Measurements from ENCODE around the gene INO80B. TPM values are rescaled to one million over a fixed set of nuclear protein-coding genes. Genes with fewer than 3 reads are reported as not detected.

INO80B gene
- total and polyA plus RNA-seq, 9 of the 15 experiments (the other 6 are each of a cell fraction or from before 2014, with no cell fraction given), result 0.41 to 22.6 (median 9.0) TPM

DNA sequence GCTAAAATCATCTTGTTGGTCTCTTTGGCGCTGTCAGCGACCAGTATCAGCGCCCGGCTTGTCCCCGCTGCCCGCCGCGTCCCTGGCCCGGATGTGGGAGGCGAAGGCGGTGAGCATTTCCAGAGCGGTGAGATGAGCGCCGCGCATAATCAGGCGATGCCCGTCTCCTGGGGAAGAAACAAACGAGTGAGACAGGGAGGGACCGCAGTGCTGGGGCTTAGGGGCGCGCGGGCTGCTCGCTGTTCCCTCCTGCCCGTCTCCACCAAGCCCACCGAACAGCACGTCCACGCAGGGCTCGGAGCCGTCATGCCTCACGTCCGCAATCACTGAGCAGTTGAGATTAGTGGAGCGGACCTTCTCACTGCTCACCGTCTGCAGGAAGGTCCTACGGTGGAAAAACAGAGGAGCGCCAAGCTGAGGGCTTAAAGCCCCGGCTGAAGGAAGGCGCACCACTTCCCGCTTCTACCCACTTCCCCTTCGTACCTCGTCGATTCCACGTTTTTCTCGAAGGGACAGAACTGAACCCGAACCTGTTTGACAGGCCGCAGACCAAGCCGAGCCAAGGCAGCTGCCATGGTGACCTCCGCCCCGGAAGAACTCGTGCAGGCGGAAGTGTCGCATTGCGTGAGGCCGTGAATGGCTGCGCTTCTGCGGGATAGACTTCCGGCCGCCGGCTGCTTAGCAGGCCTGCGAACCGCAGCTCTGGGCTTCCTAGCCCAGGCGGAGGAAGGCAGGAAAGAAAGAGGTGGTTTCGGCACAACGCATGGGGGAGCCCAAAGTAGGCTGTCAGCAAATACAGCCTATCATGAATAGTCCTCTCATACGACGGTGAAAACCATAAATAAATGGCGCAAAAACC, 17.4 kb downstream of the INO80B start, which contains the start of gene MRPL53 (continued):
- TF ChIP-seq, protein P1, sequence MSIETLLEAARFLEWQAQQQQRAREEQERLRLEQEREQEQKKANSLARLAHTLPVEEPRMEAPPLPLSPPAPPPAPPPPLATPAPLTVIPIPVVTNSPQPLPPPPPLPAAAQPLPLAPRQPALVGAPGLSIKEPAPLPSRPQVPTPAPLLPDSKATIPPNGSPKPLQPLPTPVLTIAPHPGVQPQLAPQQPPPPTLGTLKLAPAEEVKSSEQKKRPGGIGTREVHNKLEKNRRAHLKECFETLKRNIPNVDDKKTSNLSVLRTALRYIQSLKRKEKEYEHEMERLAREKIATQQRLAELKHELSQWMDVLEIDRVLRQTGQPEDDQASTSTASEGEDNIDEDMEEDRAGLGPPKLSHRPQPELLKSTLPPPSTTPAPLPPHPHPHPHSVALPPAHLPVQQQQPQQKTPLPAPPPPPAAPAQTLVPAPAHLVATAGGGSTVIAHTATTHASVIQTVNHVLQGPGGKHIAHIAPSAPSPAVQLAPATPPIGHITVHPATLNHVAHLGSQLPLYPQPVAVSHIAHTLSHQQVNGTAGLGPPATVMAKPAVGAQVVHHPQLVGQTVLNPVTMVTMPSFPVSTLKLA (conservative IDR thresholded peaks at IDR 0.05), result peak; percentile 75 to 86
- TF ChIP-seq ETV6 (IDR thresholded peaks at IDR 0.05; ENCODE audit: borderline replicate concordance in 1 of 2, low read depth in 2 of 2, low read length in 1 of 2) (no peak), ETV6 (CRISPR knock-in tag; IDR thresholded peaks at IDR 0.05; ENCODE audit: borderline replicate concordance) (no peak), POLR2AphosphoS2 (IDR thresholded peaks at IDR 0.05; ENCODE audit: low read length) (peak; percentile 100), ZNF77 (CRISPR knock-in tag; IDR thresholded peaks at IDR 0.05) (0 out of 2 replicates have a peak, but pooled peaks have one; percentile 22), HMGN3 (IDR thresholded peaks at IDR 0.05; ENCODE audit: borderline replicate concordance, extremely low read depth, insufficient read length, low read depth, low read length) (peak; percentile 72), NFRKB (IDR thresholded peaks at IDR 0.05; ENCODE audit: low read depth) (peak; percentile 96), ZBTB17 (CRISPR knock-in tag; IDR thresholded peaks at IDR 0.05) (peak; percentile 90), TCF3 (CRISPR knock-in tag; IDR thresholded peaks at IDR 0.05) (0 out of 2 replicates have a peak, but pooled peaks have one; percentile 10), KAT8 (IDR thresholded peaks at IDR 0.05; ENCODE audit: low read depth) (no peak; the same call in 1 of the 2 replicates), KDM1A (IDR thresholded peaks at IDR 0.05) (peak; percentile 67 to 69; a peak in 3 of 4 replicates), SREBF1 (IDR thresholded peaks at IDR 0.05; ENCODE audit: borderline replicate concordance, low read depth, low read length) (peak; percentile 30; the same call in 1 of the 2 replicates), KDM5B (IDR thresholded peaks at IDR 0.05; ENCODE audit: insufficient replicate concordance, low read depth, low read length) (peak; percentile 95), SP2 (IDR thresholded peaks at IDR 0.05; ENCODE audit: extremely low read depth, low read depth, low read length, poor library complexity, severe bottlenecking) (no peak)
- TF ChIP-seq, protein P2, sequence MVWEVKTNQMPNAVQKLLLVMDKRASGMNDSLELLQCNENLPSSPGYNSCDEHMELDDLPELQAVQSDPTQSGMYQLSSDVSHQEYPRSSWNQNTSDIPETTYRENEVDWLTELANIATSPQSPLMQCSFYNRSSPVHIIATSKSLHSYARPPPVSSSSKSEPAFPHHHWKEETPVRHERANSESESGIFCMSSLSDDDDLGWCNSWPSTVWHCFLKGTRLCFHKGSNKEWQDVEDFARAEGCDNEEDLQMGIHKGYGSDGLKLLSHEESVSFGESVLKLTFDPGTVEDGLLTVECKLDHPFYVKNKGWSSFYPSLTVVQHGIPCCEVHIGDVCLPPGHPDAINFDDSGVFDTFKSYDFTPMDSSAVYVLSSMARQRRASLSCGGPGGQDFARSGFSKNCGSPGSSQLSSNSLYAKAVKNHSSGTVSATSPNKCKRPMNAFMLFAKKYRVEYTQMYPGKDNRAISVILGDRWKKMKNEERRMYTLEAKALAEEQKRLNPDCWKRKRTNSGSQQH (CRISPR knock-in tag; IDR thresholded peaks at IDR 0.05), result no peak
- TF ChIP-seq, protein P3, sequence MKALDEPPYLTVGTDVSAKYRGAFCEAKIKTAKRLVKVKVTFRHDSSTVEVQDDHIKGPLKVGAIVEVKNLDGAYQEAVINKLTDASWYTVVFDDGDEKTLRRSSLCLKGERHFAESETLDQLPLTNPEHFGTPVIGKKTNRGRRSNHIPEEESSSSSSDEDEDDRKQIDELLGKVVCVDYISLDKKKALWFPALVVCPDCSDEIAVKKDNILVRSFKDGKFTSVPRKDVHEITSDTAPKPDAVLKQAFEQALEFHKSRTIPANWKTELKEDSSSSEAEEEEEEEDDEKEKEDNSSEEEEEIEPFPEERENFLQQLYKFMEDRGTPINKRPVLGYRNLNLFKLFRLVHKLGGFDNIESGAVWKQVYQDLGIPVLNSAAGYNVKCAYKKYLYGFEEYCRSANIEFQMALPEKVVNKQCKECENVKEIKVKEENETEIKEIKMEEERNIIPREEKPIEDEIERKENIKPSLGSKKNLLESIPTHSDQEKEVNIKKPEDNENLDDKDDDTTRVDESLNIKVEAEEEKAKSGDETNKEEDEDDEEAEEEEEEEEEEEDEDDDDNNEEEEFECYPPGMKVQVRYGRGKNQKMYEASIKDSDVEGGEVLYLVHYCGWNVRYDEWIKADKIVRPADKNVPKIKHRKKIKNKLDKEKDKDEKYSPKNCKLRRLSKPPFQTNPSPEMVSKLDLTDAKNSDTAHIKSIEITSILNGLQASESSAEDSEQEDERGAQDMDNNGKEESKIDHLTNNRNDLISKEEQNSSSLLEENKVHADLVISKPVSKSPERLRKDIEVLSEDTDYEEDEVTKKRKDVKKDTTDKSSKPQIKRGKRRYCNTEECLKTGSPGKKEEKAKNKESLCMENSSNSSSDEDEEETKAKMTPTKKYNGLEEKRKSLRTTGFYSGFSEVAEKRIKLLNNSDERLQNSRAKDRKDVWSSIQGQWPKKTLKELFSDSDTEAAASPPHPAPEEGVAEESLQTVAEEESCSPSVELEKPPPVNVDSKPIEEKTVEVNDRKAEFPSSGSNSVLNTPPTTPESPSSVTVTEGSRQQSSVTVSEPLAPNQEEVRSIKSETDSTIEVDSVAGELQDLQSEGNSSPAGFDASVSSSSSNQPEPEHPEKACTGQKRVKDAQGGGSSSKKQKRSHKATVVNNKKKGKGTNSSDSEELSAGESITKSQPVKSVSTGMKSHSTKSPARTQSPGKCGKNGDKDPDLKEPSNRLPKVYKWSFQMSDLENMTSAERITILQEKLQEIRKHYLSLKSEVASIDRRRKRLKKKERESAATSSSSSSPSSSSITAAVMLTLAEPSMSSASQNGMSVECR (CRISPR knock-in tag; IDR thresholded peaks at IDR 0.05), result peak; percentile 92
- TF ChIP-seq, protein P4, sequence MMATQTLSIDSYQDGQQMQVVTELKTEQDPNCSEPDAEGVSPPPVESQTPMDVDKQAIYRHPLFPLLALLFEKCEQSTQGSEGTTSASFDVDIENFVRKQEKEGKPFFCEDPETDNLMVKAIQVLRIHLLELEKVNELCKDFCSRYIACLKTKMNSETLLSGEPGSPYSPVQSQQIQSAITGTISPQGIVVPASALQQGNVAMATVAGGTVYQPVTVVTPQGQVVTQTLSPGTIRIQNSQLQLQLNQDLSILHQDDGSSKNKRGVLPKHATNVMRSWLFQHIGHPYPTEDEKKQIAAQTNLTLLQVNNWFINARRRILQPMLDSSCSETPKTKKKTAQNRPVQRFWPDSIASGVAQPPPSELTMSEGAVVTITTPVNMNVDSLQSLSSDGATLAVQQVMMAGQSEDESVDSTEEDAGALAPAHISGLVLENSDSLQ (IDR thresholded peaks at IDR 0.05), result peak; percentile 79

All from K562 (cell line).